Middle frontal gyrus (tissue), 1 donor: ENCODE results near the gene CHST5.
A peak's percentile ranks its signal among the peaks of the same experiment; 100 is the strongest.
"Not testable (repeated sequence)": the region's sequence is repeated elsewhere in the genome, so short reads cannot be mapped to it uniquely, and the experiment has no call there.

Experiments
- DNase-seq: peaks from one replicate; pipeline ENCODE4 v3.0.0-alpha.2; 2015; ENCODE audit warnings: low spot score; ENCODE audit errors: extremely low spot score

CHST5 gene

DNA sequence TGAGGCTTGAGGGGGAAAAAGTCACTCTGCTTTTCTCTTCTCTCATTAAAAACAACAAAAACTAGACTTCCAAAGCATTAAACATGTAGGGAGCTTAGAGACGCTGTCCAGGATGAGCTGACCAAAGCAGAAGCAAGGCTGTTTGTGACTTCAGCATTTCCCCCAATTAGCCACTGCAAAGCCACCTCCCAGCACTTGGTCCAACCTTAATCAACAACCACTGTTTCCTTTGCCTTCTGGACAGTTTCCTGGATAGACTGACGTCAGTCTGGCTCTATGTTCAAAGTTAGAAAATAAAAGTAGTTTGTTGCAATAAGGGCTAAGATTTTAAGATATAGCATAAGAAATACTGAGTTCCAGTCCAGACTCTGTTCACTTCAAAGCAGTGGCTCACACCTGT, 17.0 kb upstream of the CHST5 start:
- no peak for DNase-seq

DNA sequence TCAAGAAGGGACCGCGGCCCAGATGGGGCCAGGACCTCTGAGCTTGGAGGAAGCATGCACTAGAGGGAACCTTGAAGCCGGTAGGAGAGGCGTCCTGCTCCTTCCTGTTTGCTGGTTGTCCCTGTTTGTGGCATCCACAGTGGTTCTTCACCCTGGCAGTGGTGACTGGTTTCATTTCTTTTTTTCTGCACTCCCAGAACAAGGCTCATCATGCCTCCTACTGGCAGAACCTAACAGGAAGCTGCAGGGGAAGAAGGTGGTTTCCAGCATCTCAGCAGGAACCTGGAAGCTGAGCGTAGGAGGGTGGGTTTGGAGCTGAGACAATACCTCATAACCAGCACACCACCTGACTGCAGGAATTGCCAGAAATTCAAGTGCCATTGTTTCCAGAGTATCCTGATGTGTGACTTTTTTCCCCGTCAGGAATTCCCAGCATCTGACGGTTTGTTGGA, 14.3 kb upstream of the CHST5 start:
- peak; percentile 53 for DNase-seq

DNA sequence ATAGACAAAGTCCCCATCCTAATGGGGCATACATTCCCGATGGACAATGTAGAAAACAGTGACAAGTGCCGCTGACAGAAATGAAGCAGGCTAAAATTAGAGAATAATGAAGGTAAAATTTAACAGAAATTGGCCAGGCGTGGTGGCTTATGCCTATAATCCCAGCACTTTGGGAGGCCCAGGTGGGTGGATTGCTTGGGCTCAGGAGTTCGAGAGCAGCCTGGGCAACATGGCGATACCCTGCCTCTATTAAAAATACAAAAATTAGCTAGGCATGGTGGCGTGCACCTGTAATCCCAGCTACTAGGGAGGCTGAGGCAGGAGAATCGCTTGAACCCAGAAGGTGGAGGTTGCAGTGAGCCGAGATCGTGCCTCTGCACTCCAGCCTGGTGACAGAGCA, 12.5 kb upstream of the CHST5 start:
- not testable (repeated sequence) for DNase-seq

DNA sequence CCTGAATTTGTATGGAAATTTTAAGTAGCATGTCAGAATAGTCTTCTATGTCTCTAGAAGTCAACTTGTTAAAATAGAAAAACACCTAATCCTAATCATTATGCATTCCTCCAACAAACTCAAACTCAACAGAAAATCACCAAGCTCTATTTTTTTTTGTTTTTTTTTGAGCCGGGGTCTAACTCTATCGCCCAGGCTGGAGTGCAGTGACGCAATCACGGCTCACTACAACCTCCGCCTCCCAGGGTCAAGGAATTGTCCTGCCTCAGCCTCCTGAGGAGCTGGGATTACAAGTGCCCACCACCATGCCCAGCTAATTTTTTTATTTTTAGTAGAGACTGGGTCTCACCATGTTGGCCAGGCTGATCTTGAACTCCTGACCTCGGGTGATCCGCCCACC, 10.4 kb upstream of the CHST5 start:
- no peak for DNase-seq

DNA sequence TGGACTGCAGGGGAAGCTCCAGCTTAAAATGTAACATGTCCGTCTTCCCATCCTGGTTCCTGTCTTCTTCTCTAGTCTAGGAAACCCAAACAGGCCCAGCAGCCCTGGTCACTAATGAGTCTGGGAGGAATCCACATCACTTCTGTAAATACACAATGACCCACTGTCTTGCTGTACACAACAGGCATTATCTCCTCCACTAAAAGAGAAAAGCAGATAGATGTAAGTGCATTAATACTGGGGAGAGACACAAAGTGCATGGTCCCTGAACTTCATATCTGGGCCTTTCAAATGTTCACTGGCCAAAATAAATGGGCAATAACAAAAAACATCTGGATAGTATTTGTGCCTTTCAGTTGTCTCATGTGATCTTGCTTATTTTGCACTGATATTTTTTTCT, 10.0 kb upstream of the CHST5 start:
- not testable (repeated sequence) for DNase-seq

DNA sequence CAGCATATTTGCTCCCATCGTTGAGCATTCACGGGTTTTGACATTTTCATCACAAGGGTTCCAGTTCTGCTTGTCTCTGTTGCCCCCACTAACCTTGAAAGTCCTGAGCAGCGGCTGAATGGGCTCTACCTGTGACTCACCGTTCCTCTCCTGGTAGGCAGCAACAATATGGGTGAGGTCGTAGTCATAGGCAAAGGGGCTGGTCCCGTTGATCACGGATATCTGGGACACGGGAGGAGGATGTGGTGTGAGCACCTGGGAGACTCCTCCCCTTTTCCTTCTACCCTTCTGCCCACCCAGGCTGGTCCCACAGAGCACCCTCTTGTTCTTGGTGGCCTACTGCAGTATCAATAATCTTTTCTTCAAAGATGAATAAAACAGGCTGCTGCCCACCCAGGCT, 6.6 kb upstream of the CHST5 start:
- DNase-seq, result not testable (repeated sequence)

DNA sequence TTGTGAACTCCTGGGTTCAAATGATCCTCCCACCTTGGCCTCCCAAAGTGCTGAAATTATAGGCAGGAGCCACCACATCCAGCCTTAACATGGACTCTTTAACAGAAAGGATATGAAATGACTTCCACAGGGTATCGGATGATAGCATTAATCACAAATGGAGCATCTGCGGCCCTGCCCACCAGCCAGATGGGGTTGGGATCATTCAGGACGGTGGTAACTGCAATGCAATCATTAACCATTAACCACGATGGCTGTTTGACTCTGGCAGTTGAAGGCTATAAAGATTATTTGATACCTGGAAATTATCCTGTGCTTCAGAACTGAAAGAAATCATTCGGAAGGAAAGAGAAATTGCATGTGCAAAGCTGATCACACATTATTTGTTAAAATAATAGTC, 5.3 kb upstream of the CHST5 start:
- no peak for DNase-seq

DNA sequence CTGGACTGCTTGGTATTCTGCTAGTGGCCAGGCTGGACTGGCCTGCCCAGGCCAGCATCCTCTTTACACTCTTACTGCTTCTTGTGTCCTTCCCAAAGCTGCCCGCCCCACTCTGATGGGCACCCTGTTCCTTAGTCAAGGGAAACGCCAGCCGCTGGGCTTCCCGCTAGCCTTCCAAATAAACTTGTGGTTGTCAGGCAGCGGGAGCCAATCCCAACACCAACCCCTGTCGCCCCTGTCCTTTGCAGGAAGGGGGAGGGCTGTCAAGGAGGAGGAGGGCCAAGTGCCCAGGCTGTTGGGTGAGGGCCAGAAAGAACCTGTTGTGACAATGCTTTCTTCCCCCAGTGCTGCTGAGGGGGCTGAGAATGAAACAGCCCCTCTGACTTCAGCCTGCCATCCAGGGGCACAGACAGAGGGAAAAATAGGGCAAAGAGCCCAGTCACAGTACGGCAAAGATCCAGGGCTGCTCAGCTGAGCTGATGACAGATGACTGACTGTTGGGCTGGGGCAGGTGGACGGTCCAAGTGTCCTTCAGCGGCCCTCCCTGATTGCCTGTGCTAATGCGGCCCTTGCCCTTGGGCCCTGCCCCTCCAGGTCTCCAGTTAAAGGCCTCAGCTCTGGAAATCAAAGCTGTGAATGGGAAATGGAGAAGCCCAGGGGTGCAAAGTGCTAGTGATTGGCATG, 3.1 kb upstream of the CHST5 start:
- DNase-seq, result not testable (repeated sequence)

DNA sequence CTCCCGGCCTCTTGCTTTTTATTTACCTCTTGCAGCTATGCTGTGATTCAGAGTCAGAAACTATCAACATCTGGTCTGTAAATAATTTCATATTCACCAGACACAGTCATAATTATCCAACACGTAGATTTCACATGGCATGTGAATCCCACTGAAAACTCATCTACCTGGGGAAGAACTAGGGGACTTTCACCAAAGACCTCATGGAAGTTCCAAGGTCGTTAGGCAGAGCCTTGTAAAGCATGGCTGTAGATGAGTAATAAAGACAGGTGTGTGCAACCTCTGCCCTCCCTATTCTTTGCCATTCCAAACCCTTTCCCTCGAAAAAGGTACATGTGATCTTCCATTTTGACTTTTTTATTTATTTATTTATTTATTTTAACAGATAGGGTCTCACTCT, 1.9 kb upstream of the CHST5 start:
- DNase-seq, result no peak

DNA sequence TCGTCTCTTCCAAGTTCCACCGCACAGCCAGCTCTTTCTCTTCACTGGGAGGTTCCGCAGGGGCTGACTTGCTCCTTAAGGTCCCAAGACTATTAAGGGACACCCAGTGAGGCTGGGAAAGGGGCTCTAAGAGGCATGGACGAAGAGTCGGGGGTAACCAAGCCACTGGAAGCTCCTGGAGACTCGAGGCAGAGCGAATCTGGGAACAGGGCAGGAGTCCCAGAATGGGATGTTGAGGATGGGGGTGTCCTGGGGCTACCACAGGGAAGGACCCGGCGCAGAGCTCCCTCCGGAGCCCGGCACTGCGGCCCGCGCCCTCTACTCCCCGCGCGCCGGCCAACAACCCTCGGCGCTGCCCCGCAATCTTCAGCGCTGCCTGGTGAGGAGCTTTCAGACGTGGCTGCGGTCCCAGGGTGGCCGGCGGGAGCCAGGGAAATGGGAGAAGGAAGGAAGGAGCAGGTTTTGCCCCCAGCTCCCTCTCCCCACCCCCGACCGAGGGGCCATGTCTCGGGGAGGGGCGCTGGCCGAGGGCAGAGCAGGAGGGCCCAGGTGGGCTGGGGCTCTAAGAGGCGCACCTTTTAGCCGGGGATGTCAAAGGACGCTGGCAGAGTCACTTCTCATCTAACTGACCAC, 581 bp downstream of the CHST5 start:
- no peak for DNase-seq

DNA sequence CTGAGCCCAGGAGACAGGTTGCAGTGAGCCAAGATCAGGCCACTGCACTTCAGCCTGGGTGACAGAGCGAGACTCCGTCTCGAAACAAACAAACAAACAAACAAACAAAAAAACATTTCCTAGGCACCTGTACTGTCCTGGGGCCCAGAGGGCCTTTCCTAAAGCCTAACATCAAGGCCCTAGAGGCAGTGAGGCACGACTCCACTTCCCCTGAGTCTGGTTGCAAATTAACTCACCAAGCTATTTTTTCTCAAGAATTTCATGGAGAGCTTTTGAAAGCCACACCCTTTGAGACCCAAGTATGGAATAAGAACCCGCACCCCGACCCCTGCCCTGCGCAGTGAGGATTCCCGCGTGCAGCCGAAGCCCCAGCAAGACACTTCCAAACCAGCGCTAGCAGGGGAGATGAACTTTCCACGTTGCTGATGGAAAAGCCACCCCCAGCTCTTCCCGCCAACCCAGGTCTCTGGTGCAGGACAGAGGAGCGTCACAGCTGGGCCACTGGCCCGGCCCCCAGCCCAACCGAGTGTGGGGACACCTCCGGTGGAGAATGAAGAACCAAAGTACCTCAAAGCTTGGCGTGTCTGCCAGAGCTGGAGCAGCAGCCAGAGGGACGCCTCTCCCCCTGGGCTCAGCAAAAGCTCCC, 1.2 kb downstream of the CHST5 start:
- no peak for DNase-seq

DNA sequence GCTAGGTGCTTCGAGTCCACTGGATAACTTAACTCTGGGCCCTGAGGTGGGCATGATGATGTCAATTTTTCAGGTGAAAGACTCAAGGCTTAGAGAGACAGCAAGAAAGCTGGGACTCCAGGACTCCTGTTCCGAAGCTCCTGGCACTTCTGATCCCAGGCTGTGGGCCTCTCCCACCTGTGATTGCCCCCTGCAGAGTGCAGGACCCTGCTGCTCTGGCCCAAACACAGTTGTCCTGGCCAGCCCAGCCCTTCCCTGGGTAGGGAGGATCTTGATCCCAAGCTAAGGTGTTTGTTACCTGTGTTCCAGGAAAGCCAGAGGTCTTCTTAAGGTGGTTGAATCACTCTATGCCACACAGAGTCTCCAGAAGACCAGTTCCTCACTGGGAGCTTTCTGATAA, 3.1 kb downstream of the CHST5 start:
- no peak for DNase-seq

DNA sequence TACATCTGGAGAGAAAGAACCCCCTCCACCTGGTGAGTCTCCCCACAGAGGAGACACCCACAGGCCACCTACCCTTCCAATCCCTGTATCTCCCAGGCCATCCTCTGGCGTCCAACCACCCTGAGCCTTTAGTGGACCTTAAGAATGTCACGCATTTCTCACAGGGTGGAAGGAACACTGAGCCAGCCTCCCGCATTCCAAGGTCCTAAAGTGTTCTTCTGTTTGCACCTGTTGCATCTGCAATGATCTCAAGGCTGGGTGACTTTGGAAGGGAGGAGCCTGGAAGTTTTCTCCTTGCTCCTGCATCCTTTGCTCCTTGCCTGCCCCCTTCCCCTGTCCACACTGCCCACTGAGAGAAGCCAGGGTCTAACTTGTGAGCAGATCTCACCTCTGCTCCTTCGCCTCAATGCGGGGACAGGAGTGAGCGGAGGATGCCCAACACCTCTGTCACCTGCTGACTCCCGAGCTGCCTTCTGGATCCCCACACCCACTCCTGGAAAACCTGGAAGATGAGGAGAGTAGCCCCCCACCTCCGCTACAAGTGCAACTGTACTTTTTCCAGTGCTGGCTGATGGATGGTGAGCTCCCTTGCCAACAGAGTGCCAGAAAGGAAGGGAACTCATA, 3.7 kb downstream of the CHST5 start:
- no peak for DNase-seq

DNA sequence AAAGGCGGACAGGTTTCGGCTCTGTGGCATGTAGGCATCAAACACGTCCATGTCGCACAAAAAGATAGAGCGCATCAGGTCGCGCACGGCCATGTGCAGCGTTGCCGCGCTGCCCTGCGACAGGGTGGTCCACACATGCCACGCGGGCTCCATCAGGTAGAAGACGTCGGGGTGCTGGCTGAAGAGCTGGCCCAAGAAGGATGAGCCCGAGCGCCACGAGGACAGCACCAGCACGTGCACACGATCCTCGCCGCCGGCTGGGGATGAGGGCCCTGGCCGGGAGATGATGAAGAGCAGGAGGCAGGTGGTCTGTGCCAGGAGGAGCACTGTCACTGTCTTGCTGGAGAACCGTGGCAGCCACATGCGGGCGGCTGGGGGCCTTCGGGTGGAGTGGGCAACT, 5.9 kb downstream of the CHST5 start:
- no peak for DNase-seq

DNA sequence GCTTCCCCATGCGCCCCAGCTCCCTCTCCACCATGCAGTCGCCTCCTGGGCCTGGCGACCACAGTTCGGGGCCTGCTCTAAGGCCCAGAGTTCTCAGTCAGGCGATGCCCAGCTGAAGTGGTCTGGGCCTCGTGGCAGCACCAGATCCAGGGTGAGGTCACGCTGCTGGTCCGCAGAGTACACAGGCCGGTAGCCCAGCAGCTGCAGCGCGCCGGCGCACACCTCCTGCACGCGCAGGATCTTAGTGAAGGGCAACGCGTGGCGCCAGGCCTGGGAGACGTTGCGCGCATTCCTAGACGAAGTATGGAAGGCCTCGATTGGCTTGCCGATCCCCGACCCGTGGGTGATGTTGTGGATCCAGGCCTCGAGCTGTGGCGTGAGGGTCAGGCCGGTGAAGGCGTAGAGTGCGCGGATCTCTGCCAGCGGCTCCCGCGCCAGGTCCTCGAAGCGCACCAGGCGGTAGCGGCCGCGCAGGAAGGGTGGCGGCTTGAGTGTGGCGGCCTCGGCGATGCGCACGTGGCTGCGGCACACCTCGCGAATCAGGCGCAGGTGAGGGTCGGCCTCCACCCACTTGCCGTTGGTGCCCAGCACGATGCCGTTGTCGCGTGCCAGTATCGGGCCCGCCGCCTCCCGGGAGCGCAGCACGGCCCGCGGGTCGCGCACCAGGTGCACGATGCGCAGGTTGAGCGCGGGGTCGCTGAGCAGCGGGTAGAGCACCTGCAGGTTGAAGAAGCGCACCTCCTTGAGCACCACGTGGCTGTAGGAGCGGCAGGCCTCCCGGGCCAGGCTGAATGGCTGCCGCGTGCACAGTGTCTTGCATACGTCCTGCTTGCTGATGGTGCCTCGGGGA, 6.6 kb downstream of the CHST5 start:
- no peak for DNase-seq

DNA sequence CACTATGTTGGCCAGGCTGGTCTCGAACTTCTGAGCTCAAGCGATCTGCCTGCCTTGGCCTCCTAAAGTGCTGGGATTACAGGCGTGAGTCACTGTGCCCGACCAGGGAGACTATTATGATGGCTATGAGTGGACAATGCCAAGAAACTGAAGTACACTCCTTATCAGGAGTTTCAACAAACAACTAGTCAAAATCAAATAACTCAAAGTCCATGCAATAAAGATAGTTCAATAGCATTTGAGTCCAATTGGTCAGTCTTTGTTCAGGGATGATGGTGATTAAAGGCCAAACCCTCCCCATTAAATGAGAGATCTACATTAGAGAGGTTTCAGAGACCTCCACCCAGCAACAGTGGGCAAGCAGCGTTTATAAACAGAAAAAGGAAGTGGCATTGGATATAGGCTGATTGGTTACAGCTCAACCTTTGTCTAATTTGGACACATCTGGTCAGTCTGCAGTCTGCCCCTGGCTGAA, 8.0 kb downstream of the CHST5 start:
- no peak for DNase-seq

DNA sequence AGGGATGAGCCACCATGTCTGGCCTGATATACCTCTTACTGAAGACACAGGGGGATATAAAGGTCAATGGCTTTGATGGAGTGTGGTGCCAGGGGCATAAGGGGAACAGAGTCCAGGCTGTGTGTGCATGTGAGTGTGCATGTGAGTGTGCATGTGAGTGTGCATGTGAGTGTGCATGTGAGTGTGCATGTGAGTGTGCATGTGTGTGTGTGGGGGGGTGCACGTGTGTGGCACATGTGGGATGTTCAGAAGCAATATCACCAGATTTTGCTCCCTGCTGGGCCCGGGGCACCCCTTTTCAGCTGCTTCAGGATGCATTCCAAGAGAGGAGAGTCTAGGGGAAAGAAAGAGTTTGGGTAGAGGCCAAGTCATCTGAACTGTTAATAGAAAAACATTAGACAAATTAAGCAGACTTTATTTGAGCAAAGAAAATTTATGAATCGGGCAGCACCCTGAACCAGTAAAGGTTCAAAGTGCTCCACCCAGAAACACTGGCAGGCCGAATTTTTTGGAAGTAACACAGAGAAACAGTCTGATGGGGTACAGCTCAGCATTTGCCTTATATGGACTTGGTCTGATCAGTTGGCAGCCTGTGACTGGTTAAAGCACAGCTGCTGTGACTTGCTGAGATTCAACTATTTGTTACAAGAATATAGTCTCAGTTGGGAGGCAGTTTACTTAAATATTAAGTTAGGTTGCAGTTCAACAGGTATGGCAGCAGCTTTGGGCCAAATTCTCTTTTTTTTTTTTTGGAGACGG, 9.7 kb downstream of the CHST5 start:
- no peak for DNase-seq

DNA sequence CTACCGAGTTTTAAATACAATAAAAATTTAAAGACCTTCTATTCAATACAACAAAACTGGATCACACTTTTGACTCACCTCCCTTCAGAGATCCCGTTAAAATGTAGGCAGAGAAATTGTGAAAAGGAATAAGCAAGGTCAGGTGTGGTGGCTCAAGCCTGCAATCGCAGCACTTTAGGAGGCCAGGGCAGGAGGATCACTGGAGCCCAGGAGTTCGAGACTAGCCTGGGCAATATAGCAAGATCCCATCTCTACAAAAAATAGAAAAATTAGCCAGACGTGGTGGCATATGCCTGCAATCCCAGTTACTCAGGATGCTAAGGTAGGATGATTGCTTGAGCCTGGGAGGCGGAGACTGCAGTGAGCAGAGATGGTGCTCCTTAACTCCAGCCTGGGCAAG, 16.7 kb downstream of the CHST5 start:
- DNase-seq, result no peak

DNA sequence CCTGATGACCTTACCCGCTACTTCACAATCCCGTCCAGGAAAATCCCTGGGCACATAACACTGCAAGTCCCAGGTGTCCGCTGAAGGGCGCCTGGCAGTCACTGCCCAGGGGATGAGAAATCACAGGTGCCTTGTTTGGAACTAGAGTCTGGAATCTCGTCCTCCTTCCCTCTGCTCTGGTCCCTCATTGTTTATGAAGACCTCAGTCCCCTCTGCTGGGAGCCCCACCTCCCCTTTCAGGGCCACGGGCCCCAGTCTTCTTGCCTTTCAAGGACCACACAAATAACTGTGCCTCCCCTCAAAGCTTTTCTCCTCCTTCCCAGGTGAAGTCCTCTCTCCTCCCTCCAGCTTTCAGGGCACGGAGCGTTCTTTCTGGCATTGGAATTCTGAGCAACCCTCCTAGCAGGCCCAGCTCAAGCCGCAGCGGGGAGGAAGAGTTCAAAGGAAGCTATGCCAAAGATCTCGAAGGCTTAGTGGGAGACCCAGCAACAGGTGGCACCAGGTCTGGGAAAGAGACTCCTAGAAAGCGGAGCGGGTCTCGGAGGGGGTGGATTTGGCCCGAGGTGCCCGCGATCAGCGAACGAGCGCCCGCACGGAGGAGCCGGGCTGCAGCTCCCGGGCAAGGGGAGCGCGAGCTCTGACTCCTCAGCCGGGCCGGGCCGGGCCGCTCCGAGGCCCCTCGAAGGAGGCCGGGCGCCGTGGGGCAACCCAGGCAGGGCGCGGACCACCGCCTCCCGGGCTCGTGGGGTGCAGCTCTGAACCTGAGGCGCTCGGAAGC, 19.5 kb downstream of the CHST5 start:
- DNase-seq, result not testable (repeated sequence)

DNA sequence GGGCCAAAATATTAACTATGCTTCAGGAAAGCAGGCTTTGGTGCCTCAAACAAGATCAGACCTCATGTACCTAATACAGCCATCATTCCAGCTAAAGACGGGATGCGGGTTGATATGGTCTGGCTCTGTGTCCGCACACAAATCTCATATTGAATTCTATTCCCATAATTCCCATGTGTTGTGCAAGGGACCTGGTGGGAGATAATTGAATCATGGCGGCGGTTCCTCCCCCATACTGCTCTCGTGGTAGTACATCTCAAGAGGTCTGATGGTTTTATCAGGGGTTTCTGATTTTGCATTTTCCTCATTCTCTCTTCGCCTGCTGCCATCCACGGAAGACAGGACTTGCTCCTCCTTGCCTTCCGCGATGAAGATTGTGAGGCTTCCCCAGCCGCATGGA, 21.6 kb downstream of the CHST5 start:
- DNase-seq, result no peak
